ENCODE results near the gene ADRB2.
"Not testable (repeated sequence)": the region's sequence is repeated elsewhere in the genome, so short reads cannot be mapped to it uniquely, and the experiment has no call there.

Gene ADRB2

DNA sequence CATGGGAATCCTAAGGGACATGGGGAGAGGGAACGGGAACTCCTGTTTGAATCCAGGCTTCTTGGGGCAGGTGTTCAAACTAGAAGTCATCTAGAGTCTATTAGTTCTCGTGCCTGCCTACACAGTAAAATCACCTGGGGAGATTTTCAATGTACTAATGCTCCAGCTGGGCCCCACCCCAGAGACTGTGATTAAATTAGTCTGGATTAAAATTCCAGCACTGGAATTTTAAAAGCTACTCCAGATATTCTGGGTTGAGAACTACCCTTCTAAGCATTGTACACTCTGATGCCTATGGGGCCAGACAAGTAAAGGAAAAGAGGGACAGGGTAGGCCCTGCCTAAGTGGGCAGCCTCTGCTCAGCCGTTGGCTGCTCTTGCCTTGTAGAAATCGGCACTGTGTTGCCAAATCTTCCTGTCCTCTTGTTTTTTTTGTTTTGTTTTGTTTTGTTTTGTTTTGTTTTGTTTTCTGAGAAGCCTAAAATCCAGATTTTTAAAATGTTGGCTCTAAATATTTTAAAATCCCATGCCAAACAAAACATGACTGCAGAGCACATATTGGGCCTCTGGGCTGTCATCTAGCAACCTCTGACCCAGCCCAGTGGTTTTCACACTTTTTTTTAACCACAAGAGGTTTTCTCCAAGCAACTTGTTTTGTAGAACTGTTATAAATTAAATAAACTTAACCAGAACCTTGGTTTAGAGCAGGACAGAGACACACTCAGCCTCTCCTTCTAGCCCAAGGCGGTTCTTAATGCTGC, 29.0 kb downstream of the ADRB2 start:
- no peak for DNase-seq (ENCODE audit: low read depth in 3 of 3)

DNA sequence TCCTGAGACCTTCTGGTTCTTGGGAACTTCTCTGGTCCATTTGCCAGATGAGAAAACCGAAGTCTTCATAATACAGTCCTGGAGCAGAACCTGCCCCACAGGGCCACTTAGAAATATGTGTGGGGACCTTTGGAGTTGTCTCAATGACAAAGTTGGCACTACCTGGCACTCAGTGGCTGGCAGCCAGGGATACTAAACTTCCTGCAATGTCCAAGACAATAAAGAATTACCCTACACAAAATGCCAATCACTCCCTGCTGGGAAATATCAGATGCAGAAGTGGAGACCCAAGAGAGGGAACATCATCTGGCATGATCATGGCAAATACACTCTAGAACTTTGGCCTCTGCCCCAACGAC, 29.6 kb downstream of the ADRB2 start:
- no peak for DNase-seq (ENCODE audit: low read depth in 3 of 3)

GRCh38 chr5:148856424-148856823, 30.0 kb downstream of the ADRB2 start:
- DNase-seq (ENCODE audit: low read depth in 3 of 3), result no peak

DNA sequence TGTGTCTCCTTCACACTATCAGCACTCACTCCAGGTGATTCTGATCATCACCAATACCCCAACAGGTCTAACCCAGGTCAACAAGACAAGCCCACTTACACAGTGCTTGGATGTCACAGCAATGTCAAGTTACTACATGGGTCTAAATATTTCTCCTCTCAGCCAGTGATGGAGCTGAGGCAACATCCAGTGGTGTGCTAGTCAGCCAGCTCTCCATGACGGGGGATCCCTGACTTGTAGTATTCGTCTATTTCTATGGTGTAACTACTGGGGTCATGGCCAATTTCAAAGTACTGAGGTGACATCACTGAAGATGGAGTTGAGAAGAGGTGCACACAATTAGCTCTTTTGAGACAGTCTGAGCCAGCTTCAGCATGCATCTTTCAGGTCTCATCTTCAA, 31.1 kb downstream of the ADRB2 start:
- DNase-seq (ENCODE audit: low read depth in 3 of 3), result no peak

DNA sequence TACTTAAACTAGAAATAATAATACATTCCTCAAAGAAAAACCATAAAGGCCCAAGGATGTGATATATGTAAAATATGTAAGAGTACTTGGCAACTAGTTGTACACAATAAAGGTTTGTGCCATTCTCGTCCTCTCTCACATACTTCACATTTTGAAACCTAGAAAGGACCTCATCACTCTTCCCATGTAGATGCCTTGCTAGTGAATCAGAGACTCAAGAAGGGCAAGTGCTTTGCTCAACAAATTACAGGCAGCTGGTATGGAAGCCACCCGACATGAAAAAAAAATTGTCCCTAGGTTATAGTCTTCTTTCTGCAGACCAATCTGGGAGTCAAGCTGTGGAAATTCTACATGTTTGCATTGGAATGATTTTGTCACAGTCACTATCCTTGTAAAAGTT, 31.7 kb downstream of the ADRB2 start:
- no peak for DNase-seq (ENCODE audit: low read depth in 3 of 3)

GRCh38 chr5:148858547-148858946, 32.1 kb downstream of the ADRB2 start:
- no peak for DNase-seq (ENCODE audit: low read depth in 3 of 3)

DNA sequence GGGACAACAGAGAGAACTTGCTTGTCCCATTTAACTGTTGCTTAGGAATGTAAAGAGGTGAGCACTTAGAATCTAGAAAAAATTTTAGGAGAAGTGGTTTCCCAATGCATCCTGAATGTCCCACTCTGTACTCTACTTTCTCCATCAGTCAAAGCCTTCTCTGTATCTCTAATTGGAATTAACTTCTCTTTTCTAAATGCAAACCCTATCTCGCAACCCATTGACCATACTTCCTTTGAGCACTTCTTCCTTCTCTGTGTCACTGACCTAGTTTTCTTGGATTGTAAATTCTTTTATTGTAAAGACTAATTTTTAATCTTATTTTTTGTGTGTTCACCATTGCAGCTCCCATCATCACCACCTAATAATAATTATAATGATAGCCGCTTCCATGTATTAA, 33.3 kb downstream of the ADRB2 start:
- DNase-seq (ENCODE audit: low read depth in 3 of 3), result no peak

DNA sequence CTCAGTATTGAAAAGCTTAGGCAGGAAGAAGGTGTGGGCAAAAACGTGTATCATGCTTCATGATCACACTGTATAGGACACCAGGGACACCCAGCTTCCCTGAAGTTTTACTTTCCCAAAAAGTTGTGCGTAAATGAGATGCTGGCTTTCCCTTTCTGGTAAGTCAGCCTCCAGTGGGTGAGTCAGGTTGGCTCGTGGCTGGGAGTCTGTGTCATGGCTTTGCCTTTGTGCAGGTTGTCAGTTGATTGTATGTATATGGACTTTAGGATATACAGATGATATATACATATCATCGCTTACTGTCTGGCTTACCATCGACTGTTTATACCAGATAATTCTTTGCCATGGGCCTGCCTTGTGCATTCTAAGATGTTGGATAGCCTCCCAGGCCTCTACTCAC, 34.2 kb downstream of the ADRB2 start:
- no peak for DNase-seq (ENCODE audit: low read depth in 3 of 3)

- DNase-seq (ENCODE audit: low read depth in 3 of 3), result no peak
These were observed 34.7 kb downstream of the ADRB2 start for GRCh38 chr5:148861088-148861487.

DNA sequence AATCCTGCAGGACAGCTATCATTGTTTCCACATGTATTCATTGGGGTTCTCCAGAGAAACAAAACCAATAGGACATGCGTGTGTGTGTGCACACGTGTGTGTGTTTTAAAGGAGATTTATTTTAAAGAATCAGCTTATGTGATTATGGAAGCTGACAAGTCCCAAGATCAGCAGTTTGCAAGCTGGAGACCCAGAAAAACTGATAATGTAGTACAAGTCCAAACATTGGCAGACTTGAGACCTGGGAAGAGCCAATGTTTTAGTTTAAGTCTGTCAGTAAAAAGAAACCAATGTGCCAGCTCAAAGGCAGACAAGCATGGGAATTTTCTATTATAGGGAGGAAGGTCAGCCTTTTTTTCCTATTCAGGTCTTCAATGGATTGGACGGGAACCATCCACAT, 35.3 kb downstream of the ADRB2 start:
- no peak for DNase-seq (ENCODE audit: low read depth in 3 of 3)

DNA sequence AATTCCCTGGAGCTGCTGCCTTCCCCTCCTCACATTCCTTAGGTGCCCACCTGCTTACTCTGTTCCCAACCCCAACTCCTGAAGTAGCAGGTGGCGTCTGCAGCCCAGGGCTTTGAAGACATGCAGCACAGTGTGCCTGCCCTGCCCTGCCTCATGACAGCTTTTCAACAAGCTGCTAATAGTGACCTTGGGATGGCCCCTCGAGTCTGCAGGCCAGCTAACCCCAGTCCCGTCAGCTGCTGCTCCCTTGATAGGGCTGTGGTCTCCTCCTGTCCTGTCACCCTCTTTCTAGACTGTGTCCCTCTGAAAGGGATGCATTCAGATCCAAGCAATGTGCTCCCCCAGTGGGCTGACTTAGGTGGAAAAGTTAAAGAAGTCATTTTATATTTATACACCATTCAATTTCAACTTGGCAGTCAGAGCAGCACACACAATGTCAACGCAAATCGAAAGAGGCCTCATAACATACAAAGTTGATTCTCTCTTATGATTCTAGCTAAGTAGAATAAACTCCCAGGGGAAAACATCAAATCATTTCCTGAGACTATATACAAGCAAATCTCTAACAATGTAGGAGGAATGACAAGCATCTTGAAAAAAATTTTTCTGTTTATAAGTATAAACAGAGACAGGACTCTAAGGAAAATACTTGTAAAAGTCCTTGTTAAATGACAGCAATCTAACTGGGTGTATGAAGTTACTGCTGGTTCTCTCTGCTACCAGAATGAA, 37.9 kb downstream of the ADRB2 start:
- DNase-seq (ENCODE audit: low read depth in 3 of 3), result no peak

GRCh38 chr5:148866024-148866423, 39.6 kb downstream of the ADRB2 start:
- DNase-seq (ENCODE audit: low read depth in 3 of 3), result no peak

- no peak for DNase-seq (ENCODE audit: low read depth in 3 of 3)
These were observed 46.7 kb downstream of the ADRB2 start for GRCh38 chr5:148873120-148873519.

GRCh38 chr5:148873690-148874485, 47.5 kb downstream of the ADRB2 start:
- no peak for DNase-seq (ENCODE audit: low read depth in 3 of 3)

DNA sequence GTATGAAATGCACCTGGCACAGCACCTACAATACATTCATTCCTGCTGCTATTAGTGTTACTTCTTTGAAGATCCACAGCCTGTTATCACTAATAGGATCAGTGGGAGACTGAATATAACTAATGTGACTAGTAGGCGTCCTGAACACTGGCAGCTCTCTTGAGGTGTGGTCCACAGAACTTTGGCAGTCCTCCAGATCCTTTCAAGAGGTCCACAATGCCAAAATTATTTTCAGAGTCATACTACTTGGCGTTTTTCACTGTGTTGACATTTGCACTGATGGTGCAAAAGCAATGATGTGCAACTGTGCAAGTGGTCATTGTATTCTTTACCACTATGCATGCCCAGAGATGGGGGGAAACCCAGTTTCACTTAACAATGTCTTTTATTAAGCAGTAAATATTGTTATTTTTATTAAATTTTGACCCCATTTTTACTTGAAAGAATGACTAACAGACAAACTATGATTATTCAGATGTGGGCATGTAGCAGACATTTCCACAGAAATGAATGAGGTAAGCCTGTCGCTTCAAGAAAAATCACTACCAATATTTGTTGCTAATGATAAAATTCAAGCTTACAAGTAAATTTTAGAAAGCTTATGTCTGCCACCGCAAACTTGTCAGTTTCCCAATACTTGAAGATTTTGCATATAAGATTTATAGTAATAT, 48.9 kb downstream of the ADRB2 start:
- DNase-seq (ENCODE audit: low read depth in 3 of 3), result no peak

GRCh38 chr5:148877436-148877835, 51.0 kb downstream of the ADRB2 start:
- not testable (repeated sequence) for DNase-seq (ENCODE audit: low read depth in 3 of 3)
